Measurements from ENCODE around the gene OR13C5. TPM values are rescaled to one million over a fixed set of nuclear protein-coding genes. Genes with fewer than 3 reads are reported as not detected.

OR13C5 gene
- total and polyA plus RNA-seq, 2 donors (not counting 1 experiment from before 2014, with no cell fraction given): not detected

DNA sequence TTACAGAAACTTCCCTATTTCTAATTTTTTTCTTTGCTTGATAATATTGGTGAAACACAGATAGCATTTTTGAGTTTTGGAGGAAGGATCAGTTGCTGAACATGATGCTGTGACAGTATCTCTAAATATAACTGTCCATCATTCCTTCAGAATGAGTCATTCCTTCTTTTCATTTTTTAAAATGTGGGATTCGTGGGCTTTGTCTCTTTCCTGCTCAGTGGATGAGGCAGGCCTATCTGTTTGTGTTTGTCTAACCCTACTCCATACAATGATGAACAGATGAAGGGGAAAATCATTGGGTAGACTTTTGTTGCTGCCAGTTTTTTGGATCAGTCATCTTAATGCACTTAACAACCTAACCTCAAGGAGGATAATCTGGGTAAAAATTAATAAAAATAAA is 46.0 kb downstream of the OR13C5 start:
- DNase-seq (ENCODE audit: low read depth in 2 of 2): no peak
- no peaks in the 10 kb centered on the region for H3K4me1 ChIP-seq (ENCODE audit: control insufficient read depth, extremely low read depth, insufficient read depth, low read length)
- TF ChIP-seq, protein P1, sequence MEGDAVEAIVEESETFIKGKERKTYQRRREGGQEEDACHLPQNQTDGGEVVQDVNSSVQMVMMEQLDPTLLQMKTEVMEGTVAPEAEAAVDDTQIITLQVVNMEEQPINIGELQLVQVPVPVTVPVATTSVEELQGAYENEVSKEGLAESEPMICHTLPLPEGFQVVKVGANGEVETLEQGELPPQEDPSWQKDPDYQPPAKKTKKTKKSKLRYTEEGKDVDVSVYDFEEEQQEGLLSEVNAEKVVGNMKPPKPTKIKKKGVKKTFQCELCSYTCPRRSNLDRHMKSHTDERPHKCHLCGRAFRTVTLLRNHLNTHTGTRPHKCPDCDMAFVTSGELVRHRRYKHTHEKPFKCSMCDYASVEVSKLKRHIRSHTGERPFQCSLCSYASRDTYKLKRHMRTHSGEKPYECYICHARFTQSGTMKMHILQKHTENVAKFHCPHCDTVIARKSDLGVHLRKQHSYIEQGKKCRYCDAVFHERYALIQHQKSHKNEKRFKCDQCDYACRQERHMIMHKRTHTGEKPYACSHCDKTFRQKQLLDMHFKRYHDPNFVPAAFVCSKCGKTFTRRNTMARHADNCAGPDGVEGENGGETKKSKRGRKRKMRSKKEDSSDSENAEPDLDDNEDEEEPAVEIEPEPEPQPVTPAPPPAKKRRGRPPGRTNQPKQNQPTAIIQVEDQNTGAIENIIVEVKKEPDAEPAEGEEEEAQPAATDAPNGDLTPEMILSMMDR (conservative IDR thresholded peaks at IDR 0.05 in 1 of 2, IDR thresholded peaks at IDR 0.05 in 1 of 2; ENCODE audit: low read depth in 1 of 2, low read length in 2 of 2): no peak
- no peak for TF ChIP-seq EZH2 (IDR thresholded peaks at IDR 0.05; ENCODE audit: low read length, missing control alignments)
- no peaks in the 10 kb centered on the region for H3K27me3 ChIP-seq (ENCODE audit: control insufficient read depth, insufficient read depth, low read length)
- no peak overlapping the region for H3K4me2 ChIP-seq (ENCODE audit: extremely low read depth, insufficient read depth, low read length)
- H3K79me2 ChIP-seq (ENCODE audit: control insufficient read depth, insufficient read depth, low read length): no peaks in the 10 kb centered on the region
- H3K36me3 ChIP-seq (ENCODE audit: control insufficient read depth, insufficient read depth, low read length): no peaks in the 10 kb centered on the region
- H2AFZ ChIP-seq (ENCODE audit: low read length): no peak overlapping the region
- no peak overlapping the region for H3K9ac ChIP-seq (ENCODE audit: insufficient read depth, low read length)
- no peaks in the 10 kb centered on the region for H3K9me3 ChIP-seq (ENCODE audit: control insufficient read depth, insufficient read depth, low read depth, low read length)
- no peak overlapping the region for H3K4me3 ChIP-seq (replicated peaks in 1 of 4; ENCODE audit: control extremely low read depth in 1 of 4, insufficient read depth in 1 of 4, low read depth in 3 of 4, low read length in 4 of 4)
- H3K27ac ChIP-seq (ENCODE audit: insufficient read depth, low read length): no peak overlapping the region
- H4K20me1 ChIP-seq (ENCODE audit: control insufficient read depth, extremely low read depth, insufficient read depth, low read length): no peaks in the 10 kb centered on the region

Other genes with a start within 250 kb of the OR13C5 start
- not detected in 2 replicates for gene OR13F1, start 95.2 kb downstream of the OR13C5 start, total RNA-seq
- gene OR13F1, start 95.2 kb downstream of the OR13C5 start, polyA plus RNA-seq: not detected in 2 replicates
- not detected in 2 replicates for gene OR13C4, start 72.2 kb downstream of the OR13C5 start, total RNA-seq
- not detected in 2 replicates for gene OR13C4, start 72.2 kb downstream of the OR13C5 start, polyA plus RNA-seq
- not detected in 2 replicates for gene OR13C3, start 62.6 kb downstream of the OR13C5 start, total RNA-seq
- gene OR13C3, start 62.6 kb downstream of the OR13C5 start, polyA plus RNA-seq: not detected in 2 replicates
- not detected in 2 replicates for gene OR13C8, start 30.2 kb downstream of the OR13C5 start, total RNA-seq
- gene OR13C8, start 30.2 kb downstream of the OR13C5 start, polyA plus RNA-seq: not detected in 2 replicates
- gene OR13C2, start 6.2 kb upstream of the OR13C5 start, total RNA-seq: not detected in 2 replicates
- gene OR13C2, start 6.2 kb upstream of the OR13C5 start, polyA plus RNA-seq: not detected in 2 replicates
- gene OR13C9, start 18.8 kb upstream of the OR13C5 start, total RNA-seq: not detected in 2 replicates
- gene OR13C9, start 18.8 kb upstream of the OR13C5 start, polyA plus RNA-seq: not detected in 2 replicates
- gene OR13D1, start 95.1 kb upstream of the OR13C5 start, total RNA-seq: not detected in 2 replicates
- gene OR13D1, start 95.1 kb upstream of the OR13C5 start, polyA plus RNA-seq: not detected in 2 replicates
- gene NIPSNAP3A, start 148.3 kb upstream of the OR13C5 start, total RNA-seq: 16.7 and 32.5 TPM in 2 replicates
- 37.9 and 67.8 TPM in 2 replicates for gene NIPSNAP3A, start 148.3 kb upstream of the OR13C5 start, polyA plus RNA-seq
- 0.77 and 2.3 TPM in 2 replicates for gene NIPSNAP3B, start 164.7 kb upstream of the OR13C5 start, total RNA-seq
- 0.67 and 2.1 TPM in 2 replicates for gene NIPSNAP3B, start 164.7 kb upstream of the OR13C5 start, polyA plus RNA-seq